Pons (tissue), 1 donor: Measurements from ENCODE around the gene ADARB2.

Source experiments
- DNase-seq: peaks from one replicate; pipeline ENCODE4 v3.0.0-alpha.2; 2016; ENCODE audit warnings: low spot score

The ADARB2 gene

GRCh38 chr10:1208366-1209311 is 528.7 kb downstream of the ADARB2 start:
- DNase-seq, result no peak

GRCh38 chr10:1206601-1207000 is 530.7 kb downstream of the ADARB2 start:
- no peak for DNase-seq

DNA sequence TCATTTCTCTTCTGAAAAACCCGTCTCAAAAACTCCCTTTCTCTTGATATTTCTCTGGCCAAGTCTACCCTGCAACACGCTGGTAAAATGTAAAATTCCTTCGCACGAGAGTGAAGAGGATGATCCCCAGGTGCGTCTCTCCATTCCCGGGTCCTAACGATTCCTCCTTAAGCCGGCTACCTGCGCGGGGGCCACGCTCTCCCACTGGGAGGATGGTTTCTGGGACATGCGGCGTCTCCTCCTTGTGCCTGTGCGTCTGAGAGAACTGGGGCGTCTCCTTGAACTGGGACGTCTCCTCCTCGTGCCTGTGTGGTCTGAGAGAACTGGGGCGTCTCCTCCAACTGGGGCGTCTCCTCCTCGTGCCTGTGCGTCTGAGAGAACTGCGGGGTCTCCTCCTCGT is 531.2 kb downstream of the ADARB2 start:
- no peak for DNase-seq

DNA sequence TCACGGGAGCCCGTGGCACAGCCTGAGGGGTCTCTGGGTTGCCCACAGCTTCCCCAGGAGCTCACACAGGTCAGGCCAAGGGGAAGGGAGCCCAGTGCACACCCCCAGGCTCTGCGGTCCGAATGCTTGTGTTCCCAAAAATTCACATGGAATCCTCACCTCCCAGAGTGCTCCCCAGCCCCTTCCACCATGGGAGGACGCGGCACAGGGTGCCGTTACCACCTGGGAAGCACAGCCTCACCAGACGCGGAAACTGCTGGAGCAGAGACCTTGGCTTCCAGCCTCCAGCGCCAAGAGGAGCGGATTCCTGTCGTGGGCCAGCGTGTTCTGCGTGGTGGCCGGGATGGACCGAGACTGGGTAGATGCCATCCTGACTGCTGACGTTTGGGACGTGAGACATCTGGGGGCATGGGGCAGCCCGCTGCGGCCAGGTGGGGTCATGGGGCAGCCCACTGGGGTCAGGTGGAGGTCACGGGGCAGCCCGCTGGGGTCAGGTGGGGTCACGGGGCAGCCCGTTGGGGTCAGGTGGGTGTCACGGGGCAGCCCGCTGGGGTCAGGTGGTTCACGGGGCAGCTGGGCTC is 531.8 kb downstream of the ADARB2 start:
- DNase-seq, result no peak

GRCh38 chr10:1204434-1205326 is 532.6 kb downstream of the ADARB2 start:
- no peak for DNase-seq

- no peak for DNase-seq
Observed at GRCh38 chr10:1203704-1204103, 533.6 kb downstream of the ADARB2 start.

DNA sequence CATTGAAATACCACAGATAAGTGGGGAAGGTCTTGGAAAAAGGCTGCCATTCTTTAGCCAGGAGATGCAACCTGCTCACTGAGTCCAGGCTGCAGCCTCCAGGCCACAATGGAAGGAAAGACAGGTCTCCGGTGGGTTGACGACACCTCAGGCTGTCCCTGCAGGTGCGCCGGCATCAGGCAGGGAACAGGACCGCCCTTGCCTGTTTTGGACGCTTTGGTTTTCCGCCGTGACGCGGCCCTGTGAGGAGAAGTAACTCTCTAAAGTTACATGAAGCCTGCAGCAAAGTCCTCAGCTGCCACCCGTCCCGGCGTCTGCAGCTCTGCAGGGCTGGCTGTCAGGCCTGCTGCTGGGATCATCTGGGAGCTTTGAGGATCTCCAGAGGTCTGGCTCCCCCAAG is 534.1 kb downstream of the ADARB2 start:
- no peak for DNase-seq

GRCh38 chr10:1202343-1202742 is 535.0 kb downstream of the ADARB2 start:
- DNase-seq, result no peak

DNA sequence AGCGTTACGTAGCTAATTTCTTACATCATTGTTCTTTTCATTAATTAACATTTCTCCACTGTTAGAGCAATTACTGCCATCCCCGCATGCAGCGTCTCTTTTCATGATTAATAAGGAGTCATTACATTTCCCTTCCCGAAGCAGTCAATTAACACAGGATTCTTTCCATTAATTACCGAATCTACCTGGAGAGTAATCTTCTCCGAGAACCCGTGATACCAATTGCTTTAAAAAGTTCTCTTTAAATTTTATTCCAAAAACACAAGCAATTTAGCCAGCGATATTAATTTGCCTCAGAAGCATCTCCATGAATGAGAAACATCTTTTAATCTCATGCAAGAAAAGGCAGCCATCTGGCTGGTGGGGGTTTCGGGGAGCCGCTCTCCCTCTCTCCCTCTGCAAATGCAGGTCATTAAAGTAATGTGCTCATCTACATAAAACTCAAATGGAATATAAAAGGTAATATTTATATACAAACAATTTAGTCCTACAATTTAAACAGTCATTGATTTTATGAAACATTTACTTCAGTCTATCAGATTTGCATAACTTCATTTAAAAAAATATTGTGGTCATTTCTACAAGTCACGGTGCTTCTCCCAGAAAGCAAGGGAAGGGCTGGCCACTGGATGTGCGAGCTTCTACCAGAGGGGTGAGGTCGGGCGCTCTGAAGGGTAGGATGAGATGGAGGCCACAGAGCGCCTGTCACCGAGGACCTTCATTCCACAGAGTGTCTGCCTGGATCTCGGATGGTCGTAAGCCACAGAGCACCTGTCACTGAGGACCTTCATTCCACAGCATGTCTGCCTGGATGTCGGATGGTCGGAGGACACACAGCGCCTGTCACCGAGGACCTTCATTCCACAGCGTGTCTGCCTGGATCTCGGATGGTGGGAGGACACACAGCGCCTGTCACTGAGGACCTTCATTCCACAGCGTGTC is 536.2 kb downstream of the ADARB2 start:
- no peak for DNase-seq

DNA sequence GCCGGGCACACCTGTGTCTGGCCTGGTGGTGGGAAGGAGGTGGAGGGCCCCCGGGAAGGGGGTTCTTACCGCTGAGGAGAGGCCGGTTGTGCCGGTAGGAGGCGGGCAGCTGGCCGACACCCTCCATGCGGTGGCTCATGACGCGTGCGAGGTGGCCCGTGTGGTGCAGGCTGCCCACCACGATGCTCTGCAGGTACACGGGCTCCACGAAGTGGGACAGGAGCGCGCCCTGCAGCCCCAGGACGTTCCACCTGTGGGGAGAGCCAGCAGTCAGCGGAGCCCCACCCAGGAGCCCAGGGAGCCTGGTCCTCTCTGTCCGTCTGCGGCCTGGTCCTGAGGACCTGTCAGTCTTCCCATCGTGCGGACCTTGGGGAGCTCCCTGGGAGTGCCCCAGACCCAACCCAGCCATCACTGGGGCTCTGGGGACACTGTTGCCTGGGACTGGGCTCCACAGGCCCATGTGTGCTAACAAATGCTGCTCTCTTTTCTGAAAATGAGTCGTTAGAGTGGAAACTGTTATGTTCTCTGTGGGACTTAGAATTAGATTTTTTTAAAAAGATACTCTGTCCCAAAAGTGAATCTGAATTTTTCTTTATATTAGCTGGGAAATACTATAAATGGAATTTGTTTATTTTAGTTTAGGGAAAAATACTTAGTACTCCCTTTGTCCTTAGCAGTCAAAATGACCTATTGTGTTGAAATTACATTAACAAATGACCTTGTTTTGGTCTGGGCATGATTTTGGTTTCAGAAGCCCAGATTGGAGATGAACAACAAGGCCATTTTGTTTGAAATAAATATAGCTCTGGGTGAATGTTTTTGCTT is 537.2 kb downstream of the ADARB2 start:
- peak; percentile 97 for DNase-seq

DNA sequence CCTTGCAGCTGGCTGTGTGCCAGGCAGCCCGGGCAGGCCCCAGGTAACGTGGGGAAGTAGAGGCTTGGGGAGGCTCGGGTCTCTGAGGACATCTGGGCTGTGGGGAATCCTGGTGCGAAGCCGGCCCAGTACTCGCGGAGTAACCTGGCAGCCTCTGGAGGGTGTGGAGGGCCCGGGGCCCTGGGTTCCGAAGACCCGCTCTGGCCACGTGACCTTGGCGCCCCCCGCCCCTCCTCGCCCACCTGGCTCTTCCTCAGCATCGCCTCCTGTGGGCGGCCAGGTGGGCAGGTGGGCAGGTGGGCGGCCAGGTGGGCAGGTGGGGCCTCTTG is 538.0 kb downstream of the ADARB2 start:
- DNase-seq, result no peak

DNA sequence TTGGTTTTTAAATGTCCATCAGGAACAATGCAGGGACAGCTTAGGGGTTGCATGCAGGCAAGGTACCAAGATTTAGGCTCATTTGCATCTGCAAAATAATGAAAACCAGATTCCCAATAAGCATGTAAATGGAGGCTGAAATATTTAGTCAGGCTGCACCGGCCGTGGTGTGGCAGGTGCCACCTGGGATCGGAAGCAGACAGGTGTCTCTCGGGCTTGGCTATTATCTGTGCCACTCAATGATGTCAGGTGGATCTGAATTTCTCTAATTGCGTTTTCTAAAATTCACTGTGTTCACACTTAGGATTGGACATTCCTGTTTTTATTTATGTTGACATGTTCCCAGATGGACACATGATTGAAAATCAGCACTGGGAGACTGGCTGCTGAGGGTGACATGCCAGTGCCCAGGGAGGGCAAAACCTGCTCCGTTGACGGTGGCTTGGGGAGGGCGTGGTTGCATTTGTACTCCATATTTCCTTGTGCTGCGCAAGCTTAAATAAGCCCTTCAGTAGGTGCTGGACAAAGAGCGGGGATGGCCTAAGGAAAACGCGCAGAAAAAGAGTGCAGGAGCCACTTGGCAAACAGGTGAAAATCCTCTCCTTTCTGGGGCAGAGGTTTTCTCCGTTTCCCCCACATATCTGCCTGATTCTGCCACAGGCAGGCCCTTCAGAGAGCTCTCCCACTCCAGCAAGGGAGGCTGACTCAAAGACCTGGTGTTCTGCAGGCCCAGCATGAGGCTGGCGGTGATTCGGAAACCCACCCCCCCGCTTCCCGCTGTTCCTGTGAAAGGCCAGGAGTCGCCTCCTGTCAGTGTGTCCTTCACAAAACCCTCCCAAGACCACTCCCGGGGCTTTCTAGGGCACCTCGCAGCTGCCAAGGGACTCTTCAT is 538.6 kb downstream of the ADARB2 start:
- peak; percentile 37 for DNase-seq

DNA sequence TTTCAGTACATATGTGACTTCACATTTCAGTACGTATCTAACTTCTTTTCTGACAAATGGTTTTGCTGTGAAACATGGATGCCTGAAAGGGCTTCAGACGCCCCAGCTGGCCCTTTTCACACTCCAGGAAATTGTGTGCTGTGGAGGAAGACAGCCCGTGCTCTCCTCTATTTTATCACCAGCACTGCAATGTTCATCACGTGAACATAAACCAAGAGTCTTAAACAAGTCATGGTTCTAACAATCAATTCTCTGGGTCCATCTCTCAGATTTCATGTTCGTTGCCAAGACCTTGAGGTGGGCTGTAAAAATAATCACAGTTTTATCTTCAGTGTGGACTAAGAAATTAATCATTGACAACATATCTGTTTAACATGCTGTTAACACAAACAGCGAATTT is 539.9 kb downstream of the ADARB2 start:
- DNase-seq, result no peak

- DNase-seq, result no peak
Observed at GRCh38 chr10:1196656-1197055, 540.7 kb downstream of the ADARB2 start.

DNA sequence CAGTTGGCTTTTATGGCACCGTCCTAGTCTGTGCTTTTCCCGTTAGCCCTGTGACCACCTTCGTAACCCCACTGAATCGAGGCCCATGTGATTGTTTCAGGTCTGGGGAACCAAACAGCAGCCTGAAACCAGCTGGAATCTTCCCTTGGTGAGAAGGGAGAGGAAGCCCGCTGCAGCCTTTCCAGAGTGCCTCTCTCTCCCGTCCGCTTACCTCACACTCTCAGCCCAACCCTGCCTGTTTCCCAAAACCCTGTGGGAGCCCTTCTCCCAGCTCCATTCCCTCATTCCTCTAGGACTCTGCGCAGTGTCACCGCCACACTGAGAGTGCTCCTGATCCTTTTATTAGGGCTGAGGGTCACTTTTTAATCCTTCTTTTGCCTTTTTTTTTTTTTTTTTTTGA is 541.5 kb downstream of the ADARB2 start:
- no peak for DNase-seq

DNA sequence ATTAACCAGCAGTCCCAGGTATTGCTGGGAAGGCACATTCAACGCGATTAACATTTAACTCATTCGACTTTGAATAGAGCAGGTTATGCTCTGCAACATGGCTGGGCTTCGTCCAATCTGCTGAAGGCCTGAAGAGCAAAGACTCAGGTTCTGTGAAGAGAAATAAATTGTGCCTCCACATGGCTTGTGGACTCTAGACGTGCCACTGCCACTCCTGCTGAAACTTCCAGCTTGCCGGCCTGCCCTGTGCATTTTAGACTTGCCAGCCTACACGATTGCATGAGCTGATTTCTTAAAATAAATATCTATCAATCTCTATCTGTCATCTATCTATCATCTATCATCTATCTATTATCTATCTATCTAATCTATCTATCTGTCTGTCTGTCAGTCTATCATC is 543.2 kb downstream of the ADARB2 start:
- no peak for DNase-seq

DNA sequence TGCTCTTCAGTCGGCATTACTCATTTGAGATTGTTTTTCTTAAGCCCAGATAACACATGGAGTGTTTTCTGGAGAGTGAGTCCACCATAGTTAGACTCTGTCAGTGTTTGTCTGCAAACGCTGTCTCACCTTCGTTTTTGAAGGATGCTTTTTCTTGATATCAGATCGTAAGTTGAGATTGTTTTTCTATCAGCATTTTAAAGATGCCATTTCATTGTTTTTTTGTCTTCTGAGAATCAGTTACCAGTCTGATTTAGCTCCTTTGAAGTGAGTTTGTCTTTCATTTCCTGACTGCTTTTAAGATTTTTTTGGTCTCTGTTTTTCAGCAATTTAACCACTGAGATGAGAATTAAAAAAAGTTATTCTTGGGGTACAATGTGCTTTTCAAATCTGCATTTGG is 543.8 kb downstream of the ADARB2 start:
- DNase-seq, result no peak

DNA sequence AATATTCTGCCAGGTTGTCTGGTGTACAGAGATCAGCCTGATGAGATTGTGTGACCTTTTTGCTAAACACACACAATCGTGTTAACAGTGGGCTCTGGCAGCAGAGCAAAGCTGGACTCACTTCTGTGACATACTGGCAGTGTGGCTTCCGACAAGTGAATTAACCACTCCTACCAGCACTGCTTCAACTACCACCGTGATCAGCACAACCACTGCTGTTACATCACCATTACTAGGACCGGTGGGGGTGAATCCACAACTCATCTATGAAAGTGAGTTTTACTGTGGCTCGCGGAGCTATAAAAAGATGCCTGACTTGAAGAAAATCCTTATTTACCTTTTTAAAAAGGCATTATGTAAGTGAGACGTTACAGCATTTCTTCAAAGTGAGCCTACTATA is 545.6 kb downstream of the ADARB2 start:
- no peak for DNase-seq

DNA sequence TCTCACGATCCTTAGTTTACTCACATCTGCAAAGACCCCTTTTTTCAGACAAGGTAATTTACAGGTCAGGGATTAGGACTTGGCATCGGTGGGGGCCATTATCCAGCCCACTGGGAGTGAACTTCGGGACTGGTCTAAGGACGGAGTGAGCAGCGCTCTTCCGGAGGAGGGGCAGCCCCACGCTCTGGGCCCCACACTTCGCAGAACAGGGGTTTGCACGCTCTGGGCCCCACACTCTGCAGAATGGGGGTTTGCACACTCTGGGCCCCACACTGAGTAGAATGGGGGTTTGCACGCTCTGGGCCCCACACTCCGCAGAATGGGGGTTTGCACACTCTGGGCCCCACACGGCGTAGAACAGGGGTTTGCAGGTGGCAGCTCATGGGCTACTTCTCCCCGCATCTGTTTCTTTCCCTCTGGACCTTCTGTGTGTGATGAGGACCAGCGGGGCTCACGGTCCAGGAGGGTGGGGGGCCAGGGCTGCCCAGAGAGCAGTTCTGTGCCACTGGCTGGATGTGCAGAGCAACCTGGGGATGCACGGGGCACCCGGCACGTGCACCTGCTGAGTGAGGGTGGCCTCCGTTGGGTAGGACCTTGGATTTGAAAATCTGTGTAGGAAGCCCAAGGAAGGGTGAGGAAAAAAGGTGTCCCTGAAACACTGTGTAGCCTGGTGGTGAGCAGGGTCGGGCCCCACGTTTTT is 546.4 kb downstream of the ADARB2 start:
- DNase-seq, result no peak
